Measurements from ENCODE around the gene TGFBR2.

DNA sequence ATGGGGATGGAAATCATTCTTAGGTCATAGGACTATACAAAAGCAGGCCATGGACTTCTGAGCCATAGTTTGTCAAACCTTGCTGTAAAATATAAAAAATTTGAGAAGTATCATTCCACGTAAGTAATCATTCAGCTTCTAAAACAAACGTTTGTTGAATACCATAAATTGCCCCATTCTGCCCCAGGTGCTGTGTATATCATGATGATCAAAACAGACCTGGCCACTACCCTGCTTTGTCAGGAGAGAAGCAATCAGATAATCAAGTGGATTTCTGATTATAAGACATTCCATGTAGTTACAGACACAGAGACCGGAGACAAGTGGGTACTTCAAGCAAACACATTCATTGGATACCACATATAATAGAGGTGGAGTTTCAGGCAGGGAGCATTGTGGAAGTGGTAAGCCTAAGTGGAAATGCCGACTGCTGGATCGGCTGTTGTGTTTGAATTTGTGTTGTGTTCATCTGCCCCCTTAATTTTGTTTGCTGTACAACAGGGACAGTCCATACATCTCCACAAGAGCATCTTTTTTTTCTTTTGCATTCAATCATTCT is 61.7 kb downstream of the TGFBR2 start:
- TF ChIP-seq POLR2A (IDR thresholded peaks at IDR 0.05): no peak
- TF ChIP-seq CTCF (IDR thresholded peaks at IDR 0.05): no peak
- TF ChIP-seq POLR2AphosphoS5 (IDR thresholded peaks at IDR 0.05): no peak
